Lower leg skin (tissue), 4 donors: ENCODE results near the gene PCBP4. TPM values are rescaled to one million over a fixed set of nuclear protein-coding genes. Genes with fewer than 3 reads are reported as not detected.

Experiments used
- DNase-seq, 2 donors: peaks; one replicate each; pipeline ENCODE4 v3.0.0-alpha.2; 2019; ENCODE audit warnings: low spot score in 2 of 2
- H3K4me3 ChIP-seq: fragments of 200-600 bp; sonication (generic); 2 replicates; pipeline ENCODE4 v1.5.1; 2017; ENCODE audit warnings: mild to moderate bottlenecking, low read depth; ENCODE audit not compliant: poor library complexity, severe bottlenecking
- POLR2A ChIP-seq, 2 donors: fragments of 450-650 bp; IDR thresholded peaks; one replicate each; pipeline ENCODE4 v1.6.1; 2016 to 2017; ENCODE audit warnings: antibody characterized with exemption in 2 of 2, mild to moderate bottlenecking in 1 of 2, moderate library complexity in 1 of 2
- WGBS, 2 donors: methylation state at CpG; one replicate each; pipeline ENCODE4 v1.1.5; 2018; 5-methylcytosine and 5-hydroxymethylcytosine counted together
- intact Hi-C: fragments of 100-400 bp; cut with DNase I; formaldehyde crosslinking; loops from one replicate; pipeline ENCODE4 v1.15.0; 2023; ENCODE audit warnings: low total_unique reads
- total RNA-seq, 4 donors: library from RNA; depleted of rRNA; stranded (reverse); fragments of >200 nt; gene quantifications; one replicate each; pipeline ENCODE4 v1.1.0, GENCODE V29; 2016
- TF ChIP-seq, protein P1 (sequence below), 3 donors: fragments of 450-650 bp; IDR thresholded peaks; one replicate each; pipeline ENCODE4 v1.5.1; 2016; ENCODE audit warnings: antibody characterized with exemption in 3 of 3, mild to moderate bottlenecking in 3 of 3, moderate library complexity in 2 of 3

Gene PCBP4
- total RNA-seq, 4 donors from 2014 or later, result 25.5 to 46.7 (median 29.2) TPM

- intact Hi-C loops, result no loop called here
- no peak for TF ChIP-seq POLR2A (IDR thresholded peaks at IDR 0.05)
- TF ChIP-seq, protein P1, sequence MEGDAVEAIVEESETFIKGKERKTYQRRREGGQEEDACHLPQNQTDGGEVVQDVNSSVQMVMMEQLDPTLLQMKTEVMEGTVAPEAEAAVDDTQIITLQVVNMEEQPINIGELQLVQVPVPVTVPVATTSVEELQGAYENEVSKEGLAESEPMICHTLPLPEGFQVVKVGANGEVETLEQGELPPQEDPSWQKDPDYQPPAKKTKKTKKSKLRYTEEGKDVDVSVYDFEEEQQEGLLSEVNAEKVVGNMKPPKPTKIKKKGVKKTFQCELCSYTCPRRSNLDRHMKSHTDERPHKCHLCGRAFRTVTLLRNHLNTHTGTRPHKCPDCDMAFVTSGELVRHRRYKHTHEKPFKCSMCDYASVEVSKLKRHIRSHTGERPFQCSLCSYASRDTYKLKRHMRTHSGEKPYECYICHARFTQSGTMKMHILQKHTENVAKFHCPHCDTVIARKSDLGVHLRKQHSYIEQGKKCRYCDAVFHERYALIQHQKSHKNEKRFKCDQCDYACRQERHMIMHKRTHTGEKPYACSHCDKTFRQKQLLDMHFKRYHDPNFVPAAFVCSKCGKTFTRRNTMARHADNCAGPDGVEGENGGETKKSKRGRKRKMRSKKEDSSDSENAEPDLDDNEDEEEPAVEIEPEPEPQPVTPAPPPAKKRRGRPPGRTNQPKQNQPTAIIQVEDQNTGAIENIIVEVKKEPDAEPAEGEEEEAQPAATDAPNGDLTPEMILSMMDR (IDR thresholded peaks at IDR 0.05), result no peak
- no peak overlapping the region for H3K4me3 ChIP-seq
- no peak for DNase-seq
- 75 to 80% methylated on average over 15 of the region's 15 CpGs for WGBS, 2 donors
Measured at GRCh38 chr3:51988286-51989146, 21.3 kb upstream of the PCBP4 start.

- no peak for DNase-seq
- TF ChIP-seq, protein P1 (IDR thresholded peaks at IDR 0.05), result no peak
- no peak for TF ChIP-seq POLR2A (IDR thresholded peaks at IDR 0.05)
- WGBS, 2 donors, result 73 to 88% methylated on average over 7 of the region's 7 CpGs
- no peak overlapping the region for H3K4me3 ChIP-seq
- intact Hi-C loops, result no loop called here
Measured at GRCh38 chr3:51987568-51987967, 20.3 kb upstream of the PCBP4 start.

DNA sequence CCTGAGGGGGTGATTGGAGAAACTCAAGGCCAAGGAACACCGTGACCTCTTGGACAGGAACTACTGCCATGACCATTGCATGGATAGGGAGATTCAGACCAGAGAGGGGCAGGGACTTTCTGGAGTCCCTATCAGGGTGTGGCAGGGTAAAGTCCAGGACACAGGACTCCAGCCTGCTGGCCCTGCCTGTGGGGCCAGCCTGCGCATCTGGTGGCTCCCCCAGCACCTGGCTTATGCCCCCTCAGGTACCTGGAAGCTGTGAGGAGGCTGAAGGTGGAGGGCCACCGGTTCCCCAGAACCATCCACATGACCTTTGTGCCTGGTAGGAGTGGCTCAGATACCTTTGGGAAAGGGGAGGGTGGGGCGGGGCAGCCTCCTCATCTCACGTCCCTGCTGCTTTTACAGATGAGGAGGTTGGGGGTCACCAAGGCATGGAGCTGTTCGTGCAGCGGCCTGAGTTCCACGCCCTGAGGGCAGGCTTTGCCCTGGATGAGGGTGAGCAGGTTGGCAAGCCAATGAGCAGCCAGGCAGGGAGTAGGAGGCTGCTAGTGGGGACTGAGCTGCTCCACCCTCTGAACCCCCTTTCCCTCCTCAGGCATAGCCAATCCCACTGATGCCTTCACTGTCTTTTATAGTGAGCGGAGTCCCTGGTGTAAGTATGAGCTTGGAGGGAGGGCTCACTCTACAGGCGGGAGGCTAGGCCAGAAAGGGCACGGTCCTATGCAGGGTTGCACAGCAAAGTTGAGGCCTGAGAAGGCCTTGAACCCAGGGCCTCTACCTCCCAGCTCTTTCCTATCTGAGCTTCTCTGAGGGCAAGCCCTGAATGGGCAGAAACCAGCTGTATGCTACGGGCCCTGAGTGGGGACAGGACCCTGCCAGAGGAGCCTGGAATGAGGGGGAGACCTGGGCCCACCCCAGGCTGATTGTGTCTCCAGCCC, 19.0 kb upstream of the PCBP4 start:
- WGBS, 2 donors, result 74 to 79% methylated on average over 12 of the region's 12 CpGs
- TF ChIP-seq POLR2A (IDR thresholded peaks at IDR 0.05), result no peak
- TF ChIP-seq, protein P1 (IDR thresholded peaks at IDR 0.05), result no peak
- no peak overlapping the region for H3K4me3 ChIP-seq
- no peak for DNase-seq
- intact Hi-C loops, result no loop called here

DNA sequence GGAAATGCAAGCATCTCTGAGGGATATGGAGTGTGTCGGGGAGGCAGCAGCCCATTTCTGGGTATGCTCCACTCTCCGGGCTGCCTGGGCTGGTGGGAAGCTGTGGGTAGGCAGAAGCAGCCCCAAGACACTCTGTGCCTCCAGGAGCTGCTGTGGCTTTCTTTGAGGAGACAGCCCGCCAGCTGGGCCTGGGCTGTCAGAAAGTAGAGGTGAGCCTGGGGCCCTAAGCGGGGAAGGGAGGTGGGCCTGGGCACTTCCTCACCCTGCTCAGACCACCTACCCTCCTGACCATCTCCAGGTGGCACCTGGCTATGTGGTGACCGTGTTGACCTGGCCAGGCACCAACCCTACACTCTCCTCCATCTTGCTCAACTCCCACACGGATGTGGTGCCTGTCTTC, 17.8 kb upstream of the PCBP4 start:
- TF ChIP-seq POLR2A (IDR thresholded peaks at IDR 0.05), result no peak
- TF ChIP-seq, protein P1 (IDR thresholded peaks at IDR 0.05), result no peak
- H3K4me3 ChIP-seq, result no peak overlapping the region
- DNase-seq, result no peak
- 85 to 90% methylated on average over 4 to 6 of the region's 6 CpGs for WGBS, 2 donors
- intact Hi-C loops, result no loop called here

DNA sequence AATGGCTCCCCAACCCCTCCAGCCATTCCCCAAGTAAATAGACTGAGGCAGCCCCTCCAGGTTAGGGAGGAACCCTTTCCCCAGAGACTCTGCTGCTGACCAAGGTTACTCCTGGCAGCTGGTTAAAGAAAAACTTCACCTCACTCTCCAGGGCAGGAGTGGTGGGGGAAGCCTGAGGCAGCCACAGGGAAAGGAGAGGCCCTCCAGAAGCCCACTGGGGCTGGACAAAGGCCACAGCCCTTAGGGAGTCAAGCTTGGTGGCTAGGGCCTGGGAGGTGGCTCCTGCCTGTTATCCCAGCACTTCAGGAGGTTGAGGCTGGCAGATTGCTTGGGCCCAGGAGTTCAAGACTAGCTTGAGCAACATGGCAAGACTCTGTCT, 17.0 kb upstream of the PCBP4 start:
- TF ChIP-seq, protein P1 (IDR thresholded peaks at IDR 0.05), result no peak
- TF ChIP-seq POLR2A (IDR thresholded peaks at IDR 0.05), result no peak
- H3K4me3 ChIP-seq, result no peak overlapping the region
- intact Hi-C loops, result no loop called here
- DNase-seq, result no peak
